DMS53 treated with DMSO at 0.1 percent for 48 hours (cell line): Measurements from ENCODE around the gene SLC17A1.

ENCODE experiments used
- DNase-seq: peaks from one replicate; lab custom pipeline; 2025; ENCODE audit not compliant: unreplicated experiment; lab: John Stamatoyannopoulos, UW

The SLC17A1 gene, protein sequence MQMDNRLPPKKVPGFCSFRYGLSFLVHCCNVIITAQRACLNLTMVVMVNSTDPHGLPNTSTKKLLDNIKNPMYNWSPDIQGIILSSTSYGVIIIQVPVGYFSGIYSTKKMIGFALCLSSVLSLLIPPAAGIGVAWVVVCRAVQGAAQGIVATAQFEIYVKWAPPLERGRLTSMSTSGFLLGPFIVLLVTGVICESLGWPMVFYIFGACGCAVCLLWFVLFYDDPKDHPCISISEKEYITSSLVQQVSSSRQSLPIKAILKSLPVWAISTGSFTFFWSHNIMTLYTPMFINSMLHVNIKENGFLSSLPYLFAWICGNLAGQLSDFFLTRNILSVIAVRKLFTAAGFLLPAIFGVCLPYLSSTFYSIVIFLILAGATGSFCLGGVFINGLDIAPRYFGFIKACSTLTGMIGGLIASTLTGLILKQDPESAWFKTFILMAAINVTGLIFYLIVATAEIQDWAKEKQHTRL

GRCh38 chr6:25831532-25832306 is at the start of gene SLC17A1:
Gene SLC17A1 (minus strand): TSS chr6:25832052. CDS start chr6:25830557, 1,495 bp downstream.
- no peak for DNase-seq

- DNase-seq, result no peak
These were observed 48.7 kb upstream of the SLC17A1 start for GRCh38 chr6:25880601-25881000.

GRCh38 chr6:25878721-25879322 is 47.0 kb upstream of the SLC17A1 start:
- no peak for DNase-seq

- DNase-seq, result no peak
These were observed 44.2 kb upstream of the SLC17A1 start for GRCh38 chr6:25875926-25876602.

GRCh38 chr6:25875563-25875905 is 43.7 kb upstream of the SLC17A1 start:
- DNase-seq, result no peak

DNA sequence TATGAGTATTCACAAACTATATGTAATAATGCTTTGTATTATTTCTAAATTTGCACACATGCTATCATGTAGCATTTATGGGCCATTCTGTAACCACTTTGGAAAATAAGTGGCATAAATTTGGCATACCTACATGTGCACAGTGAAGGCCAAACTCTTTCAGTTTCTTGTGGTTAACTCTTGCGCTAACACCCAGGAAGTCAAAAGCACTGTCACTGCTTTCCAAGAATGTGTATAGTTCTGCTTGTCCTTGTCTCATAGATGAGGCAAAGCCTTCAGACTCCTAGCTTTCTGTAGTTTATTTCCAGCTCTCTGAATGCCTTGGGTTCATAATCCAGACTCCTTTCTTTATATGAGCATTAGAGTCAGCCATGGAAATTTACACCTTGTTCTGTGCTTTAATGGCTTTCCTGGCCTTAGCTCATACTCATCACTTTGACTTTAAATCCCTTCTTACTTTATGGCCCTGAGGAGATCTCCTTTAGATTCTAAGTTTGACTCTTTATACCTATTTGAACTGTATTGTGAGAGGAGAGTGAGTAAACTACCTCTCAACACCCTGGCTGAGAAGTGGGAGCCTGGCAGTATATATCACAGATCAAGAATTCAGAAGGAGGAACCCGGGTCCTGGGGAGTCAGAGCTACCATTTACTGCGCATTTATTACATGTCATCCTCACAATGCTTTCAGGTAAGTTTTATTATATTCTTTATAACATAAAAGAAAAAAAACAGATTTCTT is 43.1 kb upstream of the SLC17A1 start:
- no peak for DNase-seq

GRCh38 chr6:25874118-25874517 is 42.3 kb upstream of the SLC17A1 start, which contains the start of gene SLC17A3:
Gene SLC17A3 (minus strand): TSS chr6:25874243. CDS start chr6:25868387, 5,856 bp downstream.
- DNase-seq, result no peak

- no peak for DNase-seq
These were observed 41.0 kb upstream of the SLC17A1 start for GRCh38 chr6:25872814-25873213.

- no peak for DNase-seq
These were observed 38.0 kb upstream of the SLC17A1 start for GRCh38 chr6:25869840-25870239.

DNA sequence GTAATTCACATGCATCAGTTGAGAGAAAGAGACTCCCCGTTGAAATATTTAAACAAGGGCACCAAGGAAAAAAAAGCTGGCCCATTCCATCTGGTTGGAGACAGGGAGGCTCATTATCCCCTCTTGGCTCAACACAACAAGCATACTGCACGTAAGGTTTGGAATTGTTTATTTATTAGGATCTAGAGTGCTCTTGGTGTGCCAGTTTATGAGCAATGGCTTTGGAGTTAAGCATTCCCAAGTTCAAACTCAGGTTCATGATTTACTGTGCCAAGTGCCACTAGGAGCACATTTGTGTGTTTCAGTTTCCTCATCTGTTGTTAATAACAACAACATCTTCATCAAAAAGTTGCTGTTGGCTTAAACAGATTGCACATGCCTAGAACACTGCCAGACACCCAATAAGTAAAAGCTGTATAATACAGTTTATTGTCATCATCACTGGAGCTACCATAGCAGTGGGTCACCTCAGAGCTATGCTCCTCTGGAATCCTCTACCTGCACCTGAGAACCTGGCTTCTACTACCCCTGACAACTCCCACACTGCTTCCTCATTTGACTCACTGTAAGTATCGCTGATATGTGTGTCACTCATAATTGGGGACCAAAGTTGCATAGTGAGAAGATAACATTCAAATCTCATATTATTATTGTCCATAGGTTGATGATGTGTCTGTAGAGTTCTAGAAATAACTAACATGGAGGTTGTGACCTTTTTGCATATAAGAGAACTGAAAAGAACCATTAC is 36.8 kb upstream of the SLC17A1 start:
- DNase-seq, result no peak

DNA sequence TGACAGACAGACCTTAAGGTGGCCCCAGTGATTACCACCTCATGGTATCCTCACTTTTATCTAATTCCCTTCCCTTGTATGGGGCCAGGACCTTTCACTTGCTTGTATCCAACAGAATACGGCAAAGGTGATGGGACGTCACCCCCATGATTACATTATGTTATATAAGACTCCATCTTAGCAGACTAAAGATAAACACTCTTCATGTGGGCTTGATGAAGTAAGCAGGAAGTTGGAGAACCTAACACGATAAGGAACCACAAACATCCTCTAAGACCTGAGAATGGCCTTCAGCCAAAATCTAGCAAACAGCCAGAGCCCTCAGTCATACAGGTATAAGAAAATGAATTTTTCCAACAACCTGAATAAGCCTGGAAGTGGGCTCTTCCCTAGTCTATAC is 34.2 kb upstream of the SLC17A1 start:
- no peak for DNase-seq

DNA sequence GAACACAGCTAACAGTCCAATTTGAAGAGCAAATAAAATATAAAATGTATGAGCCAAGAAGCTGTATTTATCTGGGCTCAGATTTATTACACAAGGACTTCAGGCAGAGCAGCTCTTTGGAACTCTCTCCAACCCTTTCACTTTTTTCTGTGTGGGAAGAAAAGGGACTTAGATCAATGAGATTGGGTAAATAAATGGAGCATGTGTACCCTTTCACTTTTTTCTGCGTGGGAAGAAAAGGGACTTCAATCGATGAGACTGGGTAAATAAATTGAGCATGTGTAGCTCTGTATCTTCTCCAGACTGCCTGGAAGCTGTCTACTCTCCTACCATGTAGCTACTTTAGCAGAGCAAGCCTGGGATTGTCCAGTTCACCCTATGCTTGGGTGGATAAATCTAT is 31.5 kb upstream of the SLC17A1 start:
- no peak for DNase-seq

DNA sequence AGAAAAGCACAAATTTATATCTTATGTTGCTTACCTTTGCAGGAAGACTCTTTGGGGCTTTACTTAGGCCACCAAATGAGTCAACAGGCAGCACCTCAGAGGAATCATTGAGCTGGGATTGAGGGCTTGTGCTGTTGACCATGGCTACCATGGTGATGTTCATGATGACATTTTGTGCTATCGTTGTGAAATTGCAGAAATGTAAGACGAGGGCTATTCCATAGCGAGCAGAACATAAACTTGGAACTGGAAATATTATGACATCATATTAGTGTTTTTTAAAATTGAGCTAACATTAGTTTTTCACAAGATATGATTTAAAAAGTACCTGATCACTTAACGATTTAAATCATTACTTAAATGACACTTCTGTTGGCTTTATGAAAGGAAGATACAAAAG is 30.3 kb upstream of the SLC17A1 start:
- DNase-seq, result no peak

DNA sequence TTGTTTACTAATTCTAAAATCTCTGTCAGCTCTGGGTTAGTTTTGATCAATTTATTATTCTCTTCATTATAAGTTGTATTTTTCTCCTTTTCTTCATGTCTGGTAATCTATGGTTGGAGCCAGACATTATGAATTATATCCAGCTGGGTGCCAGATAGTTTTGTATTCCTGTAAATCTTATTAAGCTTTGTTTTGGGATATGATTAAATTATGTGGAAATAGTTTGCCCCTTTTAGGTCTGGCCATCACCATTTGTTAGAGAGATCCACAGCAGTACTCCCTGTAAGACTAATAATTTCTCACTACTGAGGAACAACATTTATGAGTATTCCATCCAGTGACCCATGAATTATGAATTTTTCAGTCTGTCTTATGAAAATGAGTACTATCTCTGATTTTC is 20.9 kb upstream of the SLC17A1 start:
- no peak for DNase-seq

- DNase-seq, result no peak
These were observed 20.1 kb upstream of the SLC17A1 start for GRCh38 chr6:25851961-25852360.

DNA sequence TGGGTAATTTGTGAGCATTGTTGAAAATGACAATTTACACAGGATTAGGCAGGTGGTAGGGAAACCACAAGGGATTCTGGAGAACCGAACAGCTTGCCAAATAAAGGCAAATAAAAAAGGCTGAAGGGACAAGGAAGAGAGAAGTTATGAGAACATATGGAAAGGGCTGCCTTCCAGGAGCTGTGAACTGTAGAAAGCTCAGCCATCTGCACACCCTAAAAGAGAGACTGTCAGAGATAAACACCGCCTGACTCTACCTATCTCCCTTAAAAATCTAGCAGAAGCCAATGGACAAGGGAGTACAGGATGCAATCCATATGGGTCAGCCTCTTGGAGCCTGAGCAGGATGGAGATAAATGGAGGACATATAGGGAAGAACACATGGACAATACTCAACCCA is 12.7 kb upstream of the SLC17A1 start:
- no peak for DNase-seq

- DNase-seq, result no peak
These were observed 10.7 kb upstream of the SLC17A1 start for GRCh38 chr6:25842526-25842925.

DNA sequence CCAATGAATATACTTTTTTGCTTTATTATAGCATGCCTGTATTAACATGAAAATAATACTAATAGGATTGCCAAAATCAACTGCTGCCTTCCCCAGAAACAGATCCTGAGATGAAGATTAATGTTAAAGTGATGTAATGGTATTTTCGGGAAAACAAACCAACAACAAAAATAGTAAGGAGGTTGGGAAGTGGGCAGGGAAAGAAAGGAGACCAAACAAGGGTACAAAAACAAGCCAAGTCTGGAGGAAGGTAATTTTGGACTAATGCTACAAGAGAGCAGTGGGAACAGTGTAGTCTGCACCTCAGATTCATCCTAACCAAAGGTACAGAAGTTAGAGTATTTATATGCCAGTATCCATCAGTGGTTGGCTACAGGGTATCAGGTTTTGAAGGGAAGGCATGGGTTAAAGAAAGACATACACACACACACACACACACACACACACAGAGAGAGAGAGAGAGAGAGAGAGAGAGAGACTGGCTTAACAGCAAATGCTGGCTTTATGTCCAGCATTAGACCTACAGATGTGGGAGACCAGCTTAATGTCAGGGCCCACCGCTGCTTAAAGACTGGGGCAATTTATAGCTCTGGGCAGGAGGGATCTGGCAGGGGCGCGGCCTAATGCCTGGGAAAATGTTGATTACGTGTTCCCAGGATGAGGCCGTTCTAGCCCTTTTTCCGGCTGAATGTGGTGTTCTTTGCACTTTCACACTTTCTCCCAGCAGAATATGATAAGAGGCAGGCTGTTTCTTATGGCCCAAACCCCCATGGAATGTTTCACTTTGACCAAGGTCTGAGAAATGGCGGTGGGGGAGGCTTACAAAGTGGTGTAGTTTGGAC is 3.8 kb upstream of the SLC17A1 start:
- no peak for DNase-seq

- DNase-seq, result no peak
These were observed 3.1 kb upstream of the SLC17A1 start for GRCh38 chr6:25834950-25835349.
